HG03280 (cell line): ENCODE measurements around the gene SOX1.

Experiments
- ATAC-seq: cut with Tn5 transposase; IDR thresholded peaks from one replicate; pipeline ENCODE4 v1.9.1; 2021; ENCODE audit warnings: mild to moderate bottlenecking, moderate library complexity; ENCODE audit not compliant: unreplicated experiment

Gene SOX1

GRCh38 chr13:112071723-112072533, 5.0 kb downstream of the SOX1 start:
- no peak for ATAC-seq

GRCh38 chr13:112072534-112073244, 5.7 kb downstream of the SOX1 start:
- ATAC-seq, result no peak

GRCh38 chr13:112073245-112074138, 6.5 kb downstream of the SOX1 start:
- no peak for ATAC-seq

- ATAC-seq, result no peak
Measured at GRCh38 chr13:112074139-112074865, 7.4 kb downstream of the SOX1 start.

GRCh38 chr13:112077729-112078128, 10.8 kb downstream of the SOX1 start:
- ATAC-seq, result no peak

- ATAC-seq, result no peak
Measured at GRCh38 chr13:112078216-112078615, 11.3 kb downstream of the SOX1 start.

- no peak for ATAC-seq
Measured at GRCh38 chr13:112078879-112079531, 12.1 kb downstream of the SOX1 start.

GRCh38 chr13:112079696-112080095, 12.7 kb downstream of the SOX1 start:
- ATAC-seq, result no peak

- no peak for ATAC-seq
Measured at GRCh38 chr13:112083971-112084370, 17.0 kb downstream of the SOX1 start.

- no peak for ATAC-seq
Measured at GRCh38 chr13:112092453-112092852, 25.5 kb downstream of the SOX1 start.

- ATAC-seq, result no peak
Measured at GRCh38 chr13:112095354-112095753, 28.4 kb downstream of the SOX1 start.

- ATAC-seq, result no peak
Measured at GRCh38 chr13:112096959-112097358, 30.0 kb downstream of the SOX1 start.

GRCh38 chr13:112097770-112098169, 30.8 kb downstream of the SOX1 start:
- ATAC-seq, result no peak

- no peak for ATAC-seq
Measured at GRCh38 chr13:112098699-112099098, 31.8 kb downstream of the SOX1 start.

- ATAC-seq, result no peak
Measured at GRCh38 chr13:112101360-112101930, 34.5 kb downstream of the SOX1 start.

- no peak for ATAC-seq
Measured at GRCh38 chr13:112102243-112102642, 35.3 kb downstream of the SOX1 start.

- ATAC-seq, result no peak
Measured at GRCh38 chr13:112103260-112103838, 36.4 kb downstream of the SOX1 start.

- ATAC-seq, result no peak
Measured at GRCh38 chr13:112103961-112104880, 37.3 kb downstream of the SOX1 start.
